Activated naive CD4-positive, alpha-beta T cell treated with anti-CD3 and anti-CD28 coated beads, Interleukin-2, amount 50 U/mL, for 24 hours (primary cell): Measurements from ENCODE around the gene TMEM37.

Source experiments
- H3K27ac Mint-ChIP-seq: one replicate; pipeline ENCODE4 v1.8.0; 2021; ENCODE audit warnings: mild to moderate bottlenecking, mixed read lengths
- H3K27me3 Mint-ChIP-seq: one replicate; pipeline ENCODE4 v1.8.0; 2021; ENCODE audit warnings: mixed read lengths
- H3K36me3 Mint-ChIP-seq: one replicate; pipeline ENCODE4 v1.8.0; 2021; ENCODE audit warnings: mixed read lengths
- H3K4me1 Mint-ChIP-seq: one replicate; pipeline ENCODE4 v1.8.0; 2021; ENCODE audit warnings: mixed read lengths
- H3K4me3 Mint-ChIP-seq: one replicate; pipeline ENCODE4 v1.8.0; 2021; ENCODE audit warnings: mild to moderate bottlenecking, mixed read lengths
- H3K9me3 Mint-ChIP-seq: one replicate; pipeline ENCODE4 v1.8.0; 2021; ENCODE audit warnings: mixed read lengths

TMEM37 gene

GRCh38 chr2:119436993-119437772, 5.5 kb downstream of the TMEM37 start:
- Mint-ChIP-seq H3K27ac (no peak overlapping the region), H3K36me3 (no peaks in the 10 kb centered on the region), H3K27me3 (peaks cover 13% of the 10 kb centered on the region)

GRCh38 chr2:119438128-119438656, 6.5 kb downstream of the TMEM37 start:
- peaks cover 8% of the 10 kb centered on the region for H3K27me3 Mint-ChIP-seq
- no peaks in the 10 kb centered on the region for H3K4me1 Mint-ChIP-seq
- no peak overlapping the region for H3K4me3 Mint-ChIP-seq
- no peaks in the 10 kb centered on the region for H3K36me3 Mint-ChIP-seq
- H3K9me3 Mint-ChIP-seq = no peaks in the 10 kb centered on the region
- no peak overlapping the region for H3K27ac Mint-ChIP-seq

More at GRCh38 chr2:119436993-119437772, 5.5 kb downstream of the TMEM37 start:
- no peak overlapping the region for H3K4me3 Mint-ChIP-seq
- H3K4me1 Mint-ChIP-seq = peaks cover 4% of the 10 kb centered on the region
- no peaks in the 10 kb centered on the region for H3K9me3 Mint-ChIP-seq

- Mint-ChIP-seq H3K4me3 (no peak overlapping the region), H3K36me3 (no peaks in the 10 kb centered on the region), H3K4me1 (no peaks in the 10 kb centered on the region)
Measured at GRCh38 chr2:119438726-119439284, 7.2 kb downstream of the TMEM37 start.

GRCh38 chr2:119439574-119440500, 8.2 kb downstream of the TMEM37 start:
- H3K27ac Mint-ChIP-seq = no peak overlapping the region
- H3K4me3 Mint-ChIP-seq = no peak overlapping the region

More at GRCh38 chr2:119438726-119439284, 7.2 kb downstream of the TMEM37 start:
- peaks cover 5% of the 10 kb centered on the region for H3K27me3 Mint-ChIP-seq
- no peak overlapping the region for H3K27ac Mint-ChIP-seq
- H3K9me3 Mint-ChIP-seq = no peaks in the 10 kb centered on the region

GRCh38 chr2:119440501-119440870, 8.8 kb downstream of the TMEM37 start:
- Mint-ChIP-seq H3K27ac (no peak overlapping the region), H3K36me3 (no peaks in the 10 kb centered on the region), H3K27me3 (peaks cover 2% of the 10 kb centered on the region), H3K4me3 (no peak overlapping the region), H3K9me3 (no peaks in the 10 kb centered on the region), H3K4me1 (no peaks in the 10 kb centered on the region)

More at GRCh38 chr2:119439574-119440500, 8.2 kb downstream of the TMEM37 start:
- Mint-ChIP-seq H3K36me3 (no peaks in the 10 kb centered on the region), H3K9me3 (no peaks in the 10 kb centered on the region), H3K4me1 (no peaks in the 10 kb centered on the region), H3K27me3 (peaks cover 2% of the 10 kb centered on the region)

- H3K27ac Mint-ChIP-seq = no peak overlapping the region
- H3K27me3 Mint-ChIP-seq = no peaks in the 10 kb centered on the region
- H3K4me3 Mint-ChIP-seq = no peak overlapping the region
- H3K36me3 Mint-ChIP-seq = no peaks in the 10 kb centered on the region
- no peaks in the 10 kb centered on the region for H3K9me3 Mint-ChIP-seq
- H3K4me1 Mint-ChIP-seq = no peaks in the 10 kb centered on the region
Measured at GRCh38 chr2:119440873-119441272, 9.2 kb downstream of the TMEM37 start.

- H3K27ac Mint-ChIP-seq = no peak overlapping the region
- H3K4me3 Mint-ChIP-seq = no peak overlapping the region
- peaks cover 4% of the 10 kb centered on the region for H3K27me3 Mint-ChIP-seq
- H3K4me1 Mint-ChIP-seq = no peaks in the 10 kb centered on the region
- no peaks in the 10 kb centered on the region for H3K36me3 Mint-ChIP-seq
- H3K9me3 Mint-ChIP-seq = no peaks in the 10 kb centered on the region
Measured at GRCh38 chr2:119441376-119442225, 9.9 kb downstream of the TMEM37 start.

GRCh38 chr2:119442226-119442619, 10.6 kb downstream of the TMEM37 start:
- Mint-ChIP-seq H3K36me3 (no peaks in the 10 kb centered on the region), H3K4me1 (no peaks in the 10 kb centered on the region), H3K9me3 (no peaks in the 10 kb centered on the region), H3K27me3 (peaks cover 6% of the 10 kb centered on the region), H3K27ac (no peak overlapping the region), H3K4me3 (no peak overlapping the region)

GRCh38 chr2:119442850-119443249, 11.2 kb downstream of the TMEM37 start:
- Mint-ChIP-seq H3K36me3 (no peaks in the 10 kb centered on the region), H3K27me3 (peaks cover 6% of the 10 kb centered on the region), H3K4me3 (no peak overlapping the region), H3K27ac (no peak overlapping the region), H3K9me3 (no peaks in the 10 kb centered on the region), H3K4me1 (no peaks in the 10 kb centered on the region)

GRCh38 chr2:119446037-119446436, 14.4 kb downstream of the TMEM37 start:
- peaks cover 16% of the 10 kb centered on the region for H3K27me3 Mint-ChIP-seq
- no peaks in the 10 kb centered on the region for H3K4me1 Mint-ChIP-seq
- H3K4me3 Mint-ChIP-seq = no peak overlapping the region
- no peaks in the 10 kb centered on the region for H3K9me3 Mint-ChIP-seq
- H3K27ac Mint-ChIP-seq = no peak overlapping the region
- H3K36me3 Mint-ChIP-seq = no peaks in the 10 kb centered on the region

GRCh38 chr2:119448427-119449141, 16.9 kb downstream of the TMEM37 start:
- Mint-ChIP-seq H3K27me3 (peaks cover 23% of the 10 kb centered on the region), H3K4me3 (no peak overlapping the region), H3K4me1 (no peaks in the 10 kb centered on the region), H3K36me3 (no peaks in the 10 kb centered on the region), H3K27ac (no peak overlapping the region), H3K9me3 (no peaks in the 10 kb centered on the region)

GRCh38 chr2:119449521-119449920, 17.9 kb downstream of the TMEM37 start:
- Mint-ChIP-seq H3K27me3 (peaks cover 26% of the 10 kb centered on the region), H3K9me3 (no peaks in the 10 kb centered on the region), H3K27ac (no peak overlapping the region), H3K36me3 (no peaks in the 10 kb centered on the region), H3K4me1 (no peaks in the 10 kb centered on the region), H3K4me3 (no peak overlapping the region)

GRCh38 chr2:119451336-119452050, 19.8 kb downstream of the TMEM37 start:
- H3K27ac Mint-ChIP-seq = no peak overlapping the region
- no peaks in the 10 kb centered on the region for H3K36me3 Mint-ChIP-seq
- H3K4me1 Mint-ChIP-seq = no peaks in the 10 kb centered on the region
- no peaks in the 10 kb centered on the region for H3K9me3 Mint-ChIP-seq
- H3K27me3 Mint-ChIP-seq = peaks cover 25% of the 10 kb centered on the region
- H3K4me3 Mint-ChIP-seq = no peak overlapping the region
